ENCODE results near the gene AFMID.
A peak's percentile ranks its signal among the peaks of the same experiment; 100 is the strongest.

The AFMID gene

DNA sequence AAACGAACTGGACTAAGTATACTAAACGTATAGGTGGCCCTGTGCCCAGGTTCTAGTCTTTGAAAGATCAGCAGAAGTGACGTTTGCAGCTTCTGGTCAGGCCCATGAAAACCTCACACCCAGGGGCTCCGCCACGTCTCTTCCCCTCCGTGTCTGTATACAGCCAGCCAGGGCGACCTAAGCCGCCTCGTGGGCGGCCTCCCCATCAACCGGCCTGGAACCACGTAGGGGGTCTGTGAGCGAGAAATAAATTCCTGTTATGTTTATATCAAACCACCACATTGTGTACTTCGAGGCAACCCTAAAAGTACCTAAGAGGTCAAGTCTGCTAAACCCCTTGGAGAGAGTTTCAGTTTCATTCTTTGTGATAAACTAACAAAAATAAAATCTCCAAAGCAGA is 7.1 kb upstream of the AFMID start:
- no peak for DNase-seq (ENCODE audit: low read depth in 2 of 2)

DNA sequence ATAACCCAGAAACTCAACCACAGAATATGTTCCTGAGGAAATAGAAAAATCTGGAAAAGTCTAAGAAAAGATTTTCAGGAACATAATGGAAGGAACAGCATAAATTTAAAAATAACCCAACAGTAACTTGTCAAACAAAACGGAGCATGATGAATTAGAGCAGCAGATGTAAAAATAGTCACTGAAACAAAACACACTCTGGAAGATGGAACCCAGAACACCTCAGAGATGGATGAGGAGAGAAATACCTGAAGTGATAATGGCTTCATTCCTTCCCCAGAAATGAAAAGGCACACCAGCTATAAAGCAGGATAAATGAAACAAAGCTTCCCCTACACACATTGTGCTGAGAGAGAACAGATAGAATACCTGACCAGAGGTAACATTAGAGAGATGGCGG is 6.7 kb upstream of the AFMID start:
- DNase-seq (ENCODE audit: low read depth in 2 of 2), result no peak

DNA sequence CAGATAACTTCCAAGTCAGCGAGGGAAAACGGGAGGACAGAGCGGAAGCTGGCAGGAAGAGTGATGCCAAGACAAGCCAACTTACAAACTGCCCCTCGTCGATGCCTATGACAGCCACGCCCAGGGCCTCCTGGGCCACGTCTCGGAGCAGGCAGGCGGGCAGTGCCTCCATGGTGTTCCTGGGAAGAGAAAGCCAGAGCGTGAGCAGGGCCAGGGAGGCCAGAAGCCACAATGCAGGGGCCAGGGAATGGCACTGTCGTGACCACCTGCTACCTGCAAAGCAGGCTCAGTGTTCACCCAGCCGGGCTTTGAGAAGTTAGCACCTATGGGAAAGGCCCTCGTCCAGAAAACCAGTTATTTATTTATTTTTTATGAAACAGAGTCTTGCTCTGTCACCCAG is 4.7 kb upstream of the AFMID start:
- DNase-seq (ENCODE audit: low read depth in 2 of 2), result no peak

DNA sequence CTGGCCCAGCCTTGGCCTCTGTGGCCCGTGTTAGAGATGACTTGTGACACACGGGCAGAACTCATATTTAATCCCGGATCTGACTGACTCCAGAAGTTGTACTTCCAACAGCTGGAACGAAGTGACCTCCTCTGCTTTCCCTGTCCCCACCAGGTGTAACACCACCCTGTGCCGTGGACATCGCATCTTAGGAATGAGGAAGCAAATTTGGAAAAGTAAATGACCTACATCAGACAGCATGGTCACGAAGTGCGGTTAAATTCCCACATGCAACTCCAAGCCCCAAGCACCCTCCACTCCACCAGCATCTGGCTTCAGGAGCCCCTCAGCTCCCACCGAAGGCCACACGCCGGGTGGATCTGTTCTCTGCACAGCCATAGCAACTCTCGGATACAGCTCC is 3.2 kb upstream of the AFMID start:
- DNase-seq (ENCODE audit: low read depth in 2 of 2), result no peak

DNA sequence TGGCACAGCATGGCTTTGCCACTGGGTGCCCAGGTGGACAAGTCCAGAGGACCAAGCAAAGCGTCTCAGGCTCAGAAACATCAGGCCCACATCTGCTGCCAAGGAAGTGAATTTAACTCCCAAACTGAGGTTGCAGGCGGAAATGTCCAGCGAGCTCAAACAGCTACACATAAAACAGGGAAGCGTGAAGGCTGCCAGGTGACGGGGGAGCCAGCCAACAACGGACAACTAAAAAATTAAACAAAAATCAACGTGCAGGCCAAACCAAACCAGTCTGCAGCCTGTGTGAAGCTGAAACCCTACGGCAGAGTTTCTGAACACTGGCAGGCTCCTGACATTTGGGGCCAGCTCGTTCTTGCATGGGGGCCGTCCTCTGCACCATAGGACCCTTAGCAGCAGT is 2.8 kb upstream of the AFMID start:
- DNase-seq (ENCODE audit: low read depth in 2 of 2), result no peak

DNA sequence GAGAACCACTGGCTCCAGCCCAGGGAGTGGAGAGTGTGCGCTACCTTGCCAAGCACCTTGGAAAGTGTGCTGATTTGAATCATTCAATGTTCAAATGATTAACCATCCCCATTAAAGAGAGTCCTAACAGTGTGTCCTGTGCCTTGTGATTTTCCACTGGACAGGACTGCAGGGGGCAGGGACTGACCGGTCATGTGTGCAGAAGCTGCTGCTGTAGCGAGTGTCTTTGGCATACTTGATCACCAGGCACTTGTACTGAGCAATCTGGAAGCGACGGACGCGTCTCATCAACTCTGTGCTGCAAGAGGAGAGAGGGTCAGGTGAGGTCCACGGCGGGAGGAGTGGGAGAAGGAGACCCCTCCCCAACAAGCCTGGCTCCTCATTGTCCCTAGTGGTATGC is 2.3 kb upstream of the AFMID start:
- no peak for DNase-seq (ENCODE audit: low read depth in 2 of 2)

DNA sequence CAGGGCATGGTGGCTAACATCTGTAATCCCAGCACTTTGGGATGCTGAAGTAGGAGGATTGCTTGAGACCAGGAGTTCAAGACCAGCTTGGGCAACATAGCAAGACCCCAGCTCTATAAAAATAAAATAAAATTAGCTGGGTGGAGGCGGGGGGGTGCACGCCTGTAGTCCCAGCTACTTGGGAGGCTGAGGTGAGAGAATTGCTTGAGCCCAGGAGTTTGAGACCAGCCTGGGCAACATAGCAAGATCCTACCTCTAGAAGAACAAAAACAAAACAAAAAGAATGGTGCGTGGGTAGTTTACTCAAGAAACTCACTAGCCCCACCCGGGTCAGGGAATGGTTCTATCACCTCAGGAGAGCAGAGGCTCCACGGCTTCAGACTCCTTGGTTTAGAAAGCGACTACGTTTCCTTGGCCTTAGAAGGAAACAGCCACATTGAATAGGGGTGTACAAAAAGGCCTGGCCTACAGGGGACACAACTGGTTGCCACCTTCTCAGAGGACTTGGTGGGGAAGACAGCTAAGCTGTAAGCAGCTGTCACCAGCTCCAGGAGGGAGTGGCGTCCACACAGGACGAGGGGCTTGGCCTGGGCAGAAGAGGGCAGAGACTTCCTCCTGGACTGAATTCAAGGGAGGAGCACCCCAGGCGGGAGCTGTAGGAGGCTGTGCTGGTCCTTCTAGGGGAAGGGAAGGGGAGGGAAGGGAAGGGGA is 1.0 kb upstream of the AFMID start:
- no peak for DNase-seq (ENCODE audit: low read depth in 2 of 2)

DNA sequence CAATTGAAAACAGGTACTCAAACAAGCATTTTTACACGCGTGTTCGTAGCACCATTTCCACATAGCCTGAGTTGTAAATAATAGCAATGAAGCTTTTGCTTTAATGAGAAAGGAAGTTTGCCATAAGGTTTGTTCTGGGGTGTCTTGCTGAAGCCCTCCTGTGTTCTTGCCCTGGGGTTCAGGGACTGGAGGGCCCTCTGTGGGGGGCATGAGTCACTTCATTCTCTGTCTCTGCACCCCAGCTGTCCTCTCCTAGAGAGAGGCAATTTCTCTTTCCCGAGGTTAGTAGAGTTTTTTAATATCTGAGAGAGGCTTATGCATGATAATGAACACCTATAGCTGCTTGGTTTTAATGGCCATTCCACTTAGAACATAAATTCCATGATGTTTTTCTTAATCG is 9.6 kb downstream of the AFMID start:
- no peak for DNase-seq (ENCODE audit: low read depth in 2 of 2)

DNA sequence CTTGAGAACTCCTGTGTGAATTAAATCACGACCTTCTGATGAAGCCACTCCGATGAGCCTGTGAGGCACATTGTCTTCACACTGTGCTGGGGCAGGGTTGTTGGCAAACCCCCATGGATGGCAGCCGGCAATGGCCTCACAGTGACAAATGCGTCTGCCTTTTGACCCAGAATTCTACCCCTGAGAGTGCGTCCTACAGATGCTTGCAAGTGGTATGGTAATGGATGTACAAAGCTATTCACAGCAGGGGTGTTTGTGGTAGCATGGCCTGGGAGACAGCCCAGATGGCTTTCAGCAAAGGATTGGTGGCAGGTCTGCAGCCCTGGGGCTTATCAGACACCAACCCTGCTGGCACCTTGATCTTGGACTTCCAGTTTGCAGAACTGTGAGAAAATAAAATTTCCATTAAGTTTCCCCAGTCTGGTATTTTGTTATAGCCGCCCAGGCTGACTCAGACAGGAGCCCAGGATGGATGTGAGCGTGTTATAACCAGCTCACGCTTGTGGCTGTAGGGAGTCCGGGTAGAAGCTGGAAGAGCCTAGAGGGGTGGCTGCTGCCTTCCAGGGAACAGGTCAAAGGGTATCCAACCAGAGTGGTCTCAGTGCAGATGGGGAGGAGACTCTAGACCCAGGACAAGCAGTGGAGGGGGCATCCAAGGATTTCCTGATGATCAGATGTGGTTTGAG is 10.1 kb downstream of the AFMID start:
- DNase-seq (ENCODE audit: low read depth in 2 of 2), result no peak

DNA sequence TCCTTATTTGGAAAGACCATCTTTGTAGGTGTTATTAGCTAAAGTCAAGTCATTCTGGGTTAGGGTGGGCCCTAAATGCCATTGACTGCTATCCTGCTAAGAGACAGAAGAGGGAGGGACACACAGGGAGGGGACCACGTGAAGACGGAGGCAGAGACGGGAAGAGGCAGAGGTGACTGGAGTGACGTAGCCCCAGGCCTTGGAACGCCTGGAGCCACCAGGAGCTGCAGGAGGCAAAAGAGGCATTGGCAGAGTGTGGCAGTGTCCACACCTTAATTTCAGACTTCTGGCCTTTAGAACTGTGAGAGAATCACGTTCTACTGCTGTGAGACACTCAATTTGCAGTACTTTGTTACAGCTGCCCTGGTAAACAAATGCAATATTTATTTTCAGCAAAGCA is 13.3 kb downstream of the AFMID start:
- DNase-seq (ENCODE audit: low read depth in 2 of 2), result no peak

DNA sequence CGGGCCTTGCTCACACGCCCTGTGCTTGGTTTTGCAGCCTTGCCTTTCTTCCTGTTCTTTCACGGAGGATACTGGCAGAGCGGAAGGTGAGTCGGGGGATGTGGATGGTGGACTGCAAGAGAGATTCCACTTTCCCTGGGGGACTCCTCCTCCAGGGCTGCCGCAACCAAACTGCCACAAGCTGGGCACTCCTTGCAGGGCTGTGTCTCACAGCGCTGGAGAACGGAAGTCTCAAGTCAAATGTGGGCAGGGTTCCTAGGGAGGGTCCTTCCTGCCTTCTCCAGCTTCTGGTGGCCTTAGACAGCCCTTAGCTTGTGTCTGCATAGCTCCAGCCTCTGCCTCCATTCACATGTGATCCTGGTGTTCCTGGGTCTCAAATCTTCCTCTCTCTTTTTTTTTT is 15.5 kb downstream of the AFMID start:
- no peak for DNase-seq (ENCODE audit: low read depth in 2 of 2)

DNA sequence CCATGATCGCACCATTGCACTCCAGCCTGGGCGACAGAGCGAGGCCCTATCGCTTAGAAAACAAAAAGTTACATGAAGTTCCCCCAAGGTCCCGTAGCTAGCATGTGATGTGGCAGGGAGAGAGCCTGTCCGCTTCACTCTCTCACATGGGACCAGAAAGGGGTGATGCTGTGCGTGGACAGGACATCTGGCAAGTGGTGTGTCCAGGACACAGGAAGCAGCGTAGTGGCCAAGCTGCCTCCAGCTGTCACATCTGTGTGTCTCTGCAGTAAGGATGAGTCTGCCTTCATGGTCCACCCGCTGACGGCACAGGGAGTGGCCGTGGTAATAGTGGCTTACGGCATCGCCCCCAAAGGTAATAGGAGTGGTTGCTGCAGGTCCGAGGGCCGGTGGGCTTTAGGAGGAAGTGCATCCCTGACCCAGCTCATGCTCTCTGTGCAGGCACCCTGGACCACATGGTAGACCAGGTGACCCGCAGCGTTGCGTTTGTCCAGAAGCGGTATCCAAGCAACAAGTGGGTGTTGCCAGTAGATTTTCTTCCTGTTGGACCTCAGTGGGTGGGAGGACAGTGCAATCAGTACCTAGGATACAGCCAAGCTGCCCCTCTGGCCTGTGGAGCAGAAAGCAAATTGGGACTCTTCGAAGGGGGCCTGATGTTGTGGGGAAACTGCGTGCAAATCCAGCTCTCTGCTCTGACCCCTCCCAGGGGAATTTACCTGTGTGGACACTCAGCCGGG is 17.4 kb downstream of the AFMID start:
- DNase-seq (ENCODE audit: low read depth in 2 of 2), result no peak

DNA sequence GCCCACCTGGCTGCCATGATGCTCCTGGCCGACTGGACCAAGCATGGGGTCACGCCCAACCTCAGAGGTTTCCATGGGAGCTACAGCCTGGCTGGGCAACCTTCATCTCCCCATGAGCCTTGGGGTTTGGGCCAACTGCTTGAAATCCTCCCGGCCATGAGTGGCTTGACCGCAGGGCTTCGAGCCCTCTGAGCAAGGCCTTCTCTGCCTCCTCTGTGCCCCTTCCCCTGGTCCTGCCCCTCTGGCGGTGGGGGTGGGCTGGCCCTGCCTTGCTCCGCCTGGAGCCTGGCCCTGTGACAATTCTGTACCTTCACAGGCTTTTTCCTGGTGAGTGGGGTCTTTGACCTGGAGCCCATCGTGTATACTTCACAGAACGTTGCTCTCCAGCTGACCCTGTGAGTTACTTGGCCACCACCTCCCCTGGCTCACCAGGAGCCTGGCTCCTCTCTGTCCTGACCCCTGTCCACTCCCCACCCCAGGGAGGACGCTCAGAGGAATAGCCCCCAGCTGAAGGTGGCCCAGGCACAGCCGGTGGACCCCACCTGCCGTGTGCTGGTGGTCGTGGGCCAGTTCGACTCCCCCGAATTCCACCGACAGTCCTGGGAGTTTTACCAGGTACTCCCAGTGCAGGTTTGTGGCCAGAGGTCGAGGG is 18.1 kb downstream of the AFMID start:
- DNase-seq (ENCODE audit: low read depth in 2 of 2), result no peak

DNA sequence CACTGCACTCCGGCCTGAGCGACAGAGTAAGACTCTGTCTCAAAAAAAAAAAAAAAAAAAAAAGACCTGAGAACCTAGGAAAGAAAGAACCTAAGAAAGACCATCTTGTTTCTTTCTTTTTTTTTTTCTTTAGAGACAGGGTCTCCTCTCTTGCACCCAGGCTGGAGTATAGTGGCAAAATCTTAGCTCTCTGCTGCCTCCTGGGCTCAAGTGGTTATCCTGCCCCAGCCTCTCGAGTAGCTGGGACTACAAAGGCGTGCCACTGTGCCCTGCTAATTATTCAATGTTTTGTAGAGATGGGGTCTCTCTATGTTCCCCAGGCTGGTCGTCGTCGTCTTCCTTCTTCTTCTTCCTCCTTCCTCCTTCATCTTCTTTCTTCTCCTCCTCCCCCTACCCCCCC is 19.1 kb downstream of the AFMID start:
- no peak for DNase-seq (ENCODE audit: low read depth in 2 of 2)

DNA sequence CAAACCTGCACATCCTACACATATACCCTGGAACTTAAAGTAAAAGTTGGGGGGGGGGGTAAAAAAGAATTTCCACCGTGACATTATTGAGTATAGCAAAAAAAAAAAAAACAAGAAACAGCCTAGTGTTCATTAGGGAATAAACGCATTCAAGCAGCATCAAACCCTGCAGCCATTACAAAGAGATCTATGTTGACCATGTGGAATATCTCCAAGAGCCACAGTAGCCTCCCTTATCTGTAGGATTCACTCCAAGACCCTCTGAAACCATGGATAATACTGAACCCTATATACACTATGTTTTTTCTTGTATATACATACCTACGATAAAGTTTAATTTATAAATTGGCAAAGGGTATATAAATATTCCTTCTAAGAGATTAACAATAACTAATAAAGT is 21.3 kb downstream of the AFMID start:
- no peak for DNase-seq (ENCODE audit: low read depth in 2 of 2)

DNA sequence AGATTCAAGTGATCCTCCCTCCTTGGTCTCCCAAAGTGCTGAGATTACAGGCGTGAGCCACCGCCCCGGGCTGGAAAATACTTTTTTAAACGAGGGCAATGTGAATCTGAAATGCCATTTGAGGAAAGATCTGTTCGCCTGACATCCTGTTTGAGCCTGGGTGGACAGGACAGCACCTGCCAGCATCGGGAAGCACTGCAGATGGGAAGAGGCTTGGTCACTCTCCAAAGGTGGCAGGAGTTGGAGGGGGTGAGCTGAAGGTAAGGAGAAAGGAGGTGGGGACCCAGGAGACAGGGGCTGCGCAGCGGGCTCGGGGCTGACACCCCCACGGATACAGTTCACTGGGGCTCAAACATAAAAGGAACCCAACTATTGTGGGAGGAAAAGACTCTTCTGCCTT is 22.9 kb downstream of the AFMID start:
- DNase-seq (ENCODE audit: low read depth in 2 of 2), result no peak

DNA sequence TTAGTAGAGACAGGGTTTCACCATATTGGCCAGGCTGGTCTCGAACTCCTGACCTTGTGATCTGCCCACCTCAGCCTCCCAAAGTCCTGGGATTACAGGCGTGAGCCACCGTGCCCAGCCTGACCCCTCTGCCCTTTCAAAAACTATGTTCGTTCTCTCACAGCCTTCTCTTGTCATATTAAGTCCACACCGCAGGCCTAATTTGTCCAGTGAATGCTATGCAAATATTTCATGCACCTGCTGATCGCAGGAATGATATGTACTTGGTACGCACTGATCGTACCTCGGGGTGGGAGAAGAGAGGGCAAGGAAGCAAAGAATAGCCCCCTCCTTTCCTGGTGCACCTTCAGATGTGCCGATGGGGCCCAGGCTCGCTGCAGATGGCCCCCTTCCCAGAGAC is 23.9 kb downstream of the AFMID start:
- DNase-seq (ENCODE audit: low read depth in 2 of 2), result no peak

DNA sequence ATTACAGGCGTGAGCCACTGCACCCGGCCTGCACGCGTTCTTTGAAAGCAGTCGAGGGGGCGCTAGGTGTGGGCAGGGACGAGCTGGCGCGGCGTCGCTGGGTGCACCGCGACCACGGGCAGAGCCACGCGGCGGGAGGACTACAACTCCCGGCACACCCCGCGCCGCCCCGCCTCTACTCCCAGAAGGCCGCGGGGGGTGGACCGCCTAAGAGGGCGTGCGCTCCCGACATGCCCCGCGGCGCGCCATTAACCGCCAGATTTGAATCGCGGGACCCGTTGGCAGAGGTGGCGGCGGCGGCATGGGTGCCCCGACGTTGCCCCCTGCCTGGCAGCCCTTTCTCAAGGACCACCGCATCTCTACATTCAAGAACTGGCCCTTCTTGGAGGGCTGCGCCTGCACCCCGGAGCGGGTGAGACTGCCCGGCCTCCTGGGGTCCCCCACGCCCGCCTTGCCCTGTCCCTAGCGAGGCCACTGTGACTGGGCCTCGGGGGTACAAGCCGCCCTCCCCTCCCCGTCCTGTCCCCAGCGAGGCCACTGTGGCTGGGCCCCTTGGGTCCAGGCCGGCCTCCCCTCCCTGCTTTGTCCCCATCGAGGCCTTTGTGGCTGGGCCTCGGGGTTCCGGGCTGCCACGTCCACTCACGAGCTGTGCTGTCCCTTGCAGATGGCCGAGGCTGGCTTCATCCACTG is 27.0 kb downstream of the AFMID start, which contains the start of gene BIRC5:
TSS of gene BIRC5 (plus strand) at position 238 of the 690 bp plus-strand sequence. CDS start at position 302, 64 bp downstream.
- DNase-seq (ENCODE audit: low read depth in 2 of 2), result peak; percentile 91

DNA sequence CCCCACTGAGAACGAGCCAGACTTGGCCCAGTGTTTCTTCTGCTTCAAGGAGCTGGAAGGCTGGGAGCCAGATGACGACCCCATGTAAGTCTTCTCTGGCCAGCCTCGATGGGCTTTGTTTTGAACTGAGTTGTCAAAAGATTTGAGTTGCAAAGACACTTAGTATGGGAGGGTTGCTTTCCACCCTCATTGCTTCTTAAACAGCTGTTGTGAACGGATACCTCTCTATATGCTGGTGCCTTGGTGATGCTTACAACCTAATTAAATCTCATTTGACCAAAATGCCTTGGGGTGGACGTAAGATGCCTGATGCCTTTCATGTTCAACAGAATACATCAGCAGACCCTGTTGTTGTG is 27.5 kb downstream of the AFMID start:
- no peak for DNase-seq (ENCODE audit: low read depth in 2 of 2)

DNA sequence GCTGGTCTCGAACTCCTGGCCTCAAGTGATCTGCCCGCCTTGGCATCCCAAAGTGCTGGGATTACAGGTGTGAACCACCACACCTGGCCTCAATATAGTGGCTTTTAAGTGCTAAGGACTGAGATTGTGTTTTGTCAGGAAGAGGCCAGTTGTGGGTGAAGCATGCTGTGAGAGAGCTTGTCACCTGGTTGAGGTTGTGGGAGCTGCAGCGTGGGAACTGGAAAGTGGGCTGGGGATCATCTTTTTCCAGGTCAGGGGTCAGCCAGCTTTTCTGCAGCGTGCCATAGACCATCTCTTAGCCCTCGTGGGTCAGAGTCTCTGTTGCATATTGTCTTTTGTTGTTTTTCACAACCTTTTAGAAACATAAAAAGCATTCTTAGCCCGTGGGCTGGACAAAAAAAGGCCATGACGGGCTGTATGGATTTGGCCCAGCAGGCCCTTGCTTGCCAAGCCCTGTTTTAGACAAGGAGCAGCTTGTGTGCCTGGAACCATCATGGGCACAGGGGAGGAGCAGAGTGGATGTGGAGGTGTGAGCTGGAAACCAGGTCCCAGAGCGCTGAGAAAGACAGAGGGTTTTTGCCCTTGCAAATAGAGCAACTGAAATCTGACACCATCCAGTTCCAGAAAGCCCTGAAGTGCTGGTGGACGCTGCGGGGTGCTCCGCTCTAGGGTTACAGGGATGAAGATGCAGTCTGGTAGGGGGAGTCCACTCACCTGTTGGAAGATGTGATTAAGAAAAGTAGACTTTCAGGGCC is 32.4 kb downstream of the AFMID start:
- no peak for DNase-seq (ENCODE audit: low read depth in 2 of 2)

DNA sequence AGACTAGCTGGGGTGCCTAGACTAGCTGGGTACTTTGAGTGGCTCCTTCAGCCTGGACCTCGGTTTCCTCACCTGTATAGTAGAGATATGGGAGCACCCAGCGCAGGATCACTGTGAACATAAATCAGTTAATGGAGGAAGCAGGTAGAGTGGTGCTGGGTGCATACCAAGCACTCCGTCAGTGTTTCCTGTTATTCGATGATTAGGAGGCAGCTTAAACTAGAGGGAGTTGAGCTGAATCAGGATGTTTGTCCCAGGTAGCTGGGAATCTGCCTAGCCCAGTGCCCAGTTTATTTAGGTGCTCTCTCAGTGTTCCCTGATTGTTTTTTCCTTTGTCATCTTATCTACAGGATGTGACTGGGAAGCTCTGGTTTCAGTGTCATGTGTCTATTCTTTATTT is 35.9 kb downstream of the AFMID start:
- DNase-seq (ENCODE audit: low read depth in 2 of 2), result no peak
